GM23248 (cell line): ENCODE measurements around the gene ADCY5. TPM values are rescaled to one million over a fixed set of nuclear protein-coding genes. Genes with fewer than 3 reads are reported as not detected.

Source experiments
- DNase-seq: peaks from one replicate; pipeline ENCODE4 v3.0.0-alpha.2; 2015
- H2AFZ ChIP-seq: fragments of 200-600 bp; sonication (generic); 2 replicates; pipeline ENCODE4 v1.6.1; 2016; ENCODE audit warnings: antibody characterized with exemption
- H3F3A ChIP-seq: fragments of 200-600 bp; sonication (generic); 2 replicates; pipeline ENCODE4 v1.6.1; 2016; ENCODE audit warnings: mild to moderate bottlenecking, antibody characterized with exemption, mixed run types; ENCODE audit not compliant: insufficient read depth
- H3K27ac ChIP-seq: fragments of 200-600 bp; sonication (generic); 2 replicates; pipeline ENCODE4 v1.5.1; 2016; ENCODE audit warnings: mild to moderate bottlenecking
- H3K27me3 ChIP-seq: fragments of 200-600 bp; sonication (generic); replicated peaks from 2 replicates; pipeline ENCODE4 v1.6.1; 2016; ENCODE audit warnings: mild to moderate bottlenecking; ENCODE audit not compliant: insufficient read depth
- H3K36me3 ChIP-seq: fragments of 200-600 bp; sonication (generic); 2 replicates; pipeline ENCODE4 v1.6.1; 2016; ENCODE audit warnings: low read depth, mild to moderate bottlenecking
- H3K4me1 ChIP-seq: fragments of 200-600 bp; sonication (generic); 2 replicates; pipeline ENCODE4 v1.6.1; 2016; ENCODE audit warnings: mild to moderate bottlenecking; ENCODE audit not compliant: insufficient read depth
- H3K4me2 ChIP-seq: fragments of 200-600 bp; sonication (generic); one replicate; pipeline ENCODE4 v1.6.1; 2016; ENCODE audit warnings: mild to moderate bottlenecking; ENCODE audit not compliant: unreplicated experiment
- H3K4me3 ChIP-seq: fragments of 200-600 bp; sonication (generic); 2 replicates; pipeline ENCODE4 v1.5.1; 2016; ENCODE audit warnings: mild to moderate bottlenecking
- H3K79me2 ChIP-seq: fragments of 200-600 bp; sonication (generic); 2 replicates; pipeline ENCODE4 v1.6.1; 2016; ENCODE audit warnings: mild to moderate bottlenecking; ENCODE audit not compliant: insufficient read depth
- H3K9ac ChIP-seq: fragments of 200-600 bp; sonication (generic); 2 replicates; pipeline ENCODE4 v1.6.1; 2016; ENCODE audit warnings: mild to moderate bottlenecking
- H3K9me2 ChIP-seq: fragments of 200-600 bp; sonication (generic); 2 replicates; pipeline ENCODE4 v1.6.1; 2016; ENCODE audit warnings: mixed run types, mild to moderate bottlenecking, moderate library complexity; ENCODE audit not compliant: insufficient read depth
- H3K9me3 ChIP-seq: fragments of 200-600 bp; sonication (generic); one replicate; pipeline ENCODE4 v1.6.1; 2017; ENCODE audit warnings: low read depth
- H4K20me1 ChIP-seq: fragments of 200-600 bp; sonication (generic); 2 replicates; pipeline ENCODE4 v1.6.0; 2016; ENCODE audit not compliant: insufficient read depth
- EZH2 ChIP-seq: fragments of 200-600 bp; sonication (generic); IDR thresholded peaks from 2 replicates; pipeline ENCODE4 v1.6.1; 2018; ENCODE audit warnings: antibody characterized with exemption, mild to moderate bottlenecking; ENCODE audit not compliant: insufficient read depth, poor library complexity, severe bottlenecking
- EZH2phosphoT487 ChIP-seq: fragments of 200-600 bp; sonication (generic); IDR thresholded peaks from 2 replicates; pipeline ENCODE4 v1.6.1; 2018; ENCODE audit warnings: antibody characterized with exemption, moderate library complexity, mild to moderate bottlenecking, low read depth; ENCODE audit not compliant: insufficient read depth
- WGBS, 2 experiments: methylation state at CpG; one replicate each; pipeline ENCODE4 v1.1.6; 2015 to 2017; ENCODE audit warnings: low lambda C conversion rate in 2 of 2, low coverage in 1 of 2; ENCODE audit errors: missing lambda C conversion rate in 2 of 2; 5-methylcytosine and 5-hydroxymethylcytosine counted together
- in situ Hi-C: fragments of 300-500 bp; cut with MboI; formaldehyde crosslinking; loops from 2 replicates; pipeline ENCODE4 v1.15.0; 2020
- polyA plus RNA-seq: library from polyadenylated mRNA; unstranded; fragments of >200 nt; fragmentation: Nextera tagmentation; extraction: Ambion mirVana; gene quantifications from 2 replicates; pipeline ENCODE4 v1.2.1, GENCODE V29; 2016
- total RNA-seq: library from RNA; depleted of rRNA; stranded (reverse); fragments of >200 nt; shearing (Covaris generic); gene quantifications from 2 replicates; pipeline ENCODE4 v1.2.3, GENCODE V29; 2014

The ADCY5 gene
- total and polyA plus RNA-seq, 2 experiments from 2014 or later = 0.09 to 1.2 TPM

- H3F3A ChIP-seq = no peaks in the 10 kb centered on the region
- H3K9me3 ChIP-seq = no peaks in the 10 kb centered on the region
- no peaks in the 10 kb centered on the region for H3K36me3 ChIP-seq
- H3K9ac ChIP-seq = no peak overlapping the region
- no peak for DNase-seq
- H2AFZ ChIP-seq = no peak overlapping the region
- in situ Hi-C loops = no loop called here
- no peak overlapping the region for H3K4me3 ChIP-seq
- 65 to 71% methylated on average over 5 of the region's 5 CpGs for WGBS, 2 experiments
- H4K20me1 ChIP-seq = no peaks in the 10 kb centered on the region
- no peaks in the 10 kb centered on the region for H3K9me2 ChIP-seq
- no peaks in the 10 kb centered on the region for H3K79me2 ChIP-seq
- TF ChIP-seq EZH2phosphoT487 = no peak
- TF ChIP-seq EZH2 = no peak
- peaks cover 26% of the 10 kb centered on the region for H3K27me3 ChIP-seq
- H3K27ac ChIP-seq = no peak overlapping the region
- H3K4me2 ChIP-seq = no peak overlapping the region
- no peaks in the 10 kb centered on the region for H3K4me1 ChIP-seq
These were observed 54.4 kb downstream of the ADCY5 start for GRCh38 chr3:123394391-123395020.

GRCh38 chr3:123392871-123393620 lies 55.8 kb downstream of the ADCY5 start:
- H3K27me3 ChIP-seq = peaks cover 12% of the 10 kb centered on the region; the same call in 1 of the 2 replicates
- no peak overlapping the region for H3K9ac ChIP-seq
- 40 to 46% methylated on average over 4 of the region's 4 CpGs for WGBS, 2 experiments
- H4K20me1 ChIP-seq = no peaks in the 10 kb centered on the region
- H3K79me2 ChIP-seq = no peaks in the 10 kb centered on the region
- in situ Hi-C loops = no loop called here
- no peaks in the 10 kb centered on the region for H3K36me3 ChIP-seq
- no peak for DNase-seq
- no peak overlapping the region for H3K27ac ChIP-seq
- H3K9me3 ChIP-seq = no peaks in the 10 kb centered on the region
- no peaks in the 10 kb centered on the region for H3K9me2 ChIP-seq
- H2AFZ ChIP-seq = no peak overlapping the region
- no peak overlapping the region for H3K4me3 ChIP-seq
- no peak overlapping the region for H3K4me2 ChIP-seq
- no peaks in the 10 kb centered on the region for H3K4me1 ChIP-seq
- no peaks in the 10 kb centered on the region for H3F3A ChIP-seq
- TF ChIP-seq EZH2 (no peak), EZH2phosphoT487 (no peak)

- H2AFZ ChIP-seq = no peak overlapping the region
These were observed 56.5 kb downstream of the ADCY5 start for GRCh38 chr3:123392368-123392767.

GRCh38 chr3:123390865-123391600 lies 57.9 kb downstream of the ADCY5 start:
- no peaks in the 10 kb centered on the region for H3K9me3 ChIP-seq
- no peak overlapping the region for H3K4me3 ChIP-seq
- H3K9me2 ChIP-seq = no peaks in the 10 kb centered on the region
- DNase-seq = peak; percentile 22
- no peak overlapping the region for H3K4me2 ChIP-seq
- no peak overlapping the region for H3K27ac ChIP-seq
- no peak overlapping the region for H3K9ac ChIP-seq
- in situ Hi-C loops = no loop called here
- no peaks in the 10 kb centered on the region for H3K4me1 ChIP-seq
- H3K27me3 ChIP-seq = no peaks in the 10 kb centered on the region; the same call in 1 of the 2 replicates
- no peaks in the 10 kb centered on the region for H3K79me2 ChIP-seq
- TF ChIP-seq EZH2 (no peak), EZH2phosphoT487 (no peak)
- H2AFZ ChIP-seq = no peak overlapping the region
- no peaks in the 10 kb centered on the region for H3K36me3 ChIP-seq
- 43 to 51% methylated on average over 10 of the region's 10 CpGs for WGBS, 2 experiments
- no peaks in the 10 kb centered on the region for H3F3A ChIP-seq
- no peaks in the 10 kb centered on the region; the same call in 1 of the 2 replicates for H4K20me1 ChIP-seq

More at GRCh38 chr3:123392368-123392767, 56.5 kb downstream of the ADCY5 start:
- H3F3A ChIP-seq = no peaks in the 10 kb centered on the region
- no peaks in the 10 kb centered on the region for H4K20me1 ChIP-seq
- peaks cover 5% of the 10 kb centered on the region; the same call in 1 of the 2 replicates for H3K27me3 ChIP-seq
- no peak for TF ChIP-seq EZH2
- TF ChIP-seq EZH2phosphoT487 = no peak
- no peaks in the 10 kb centered on the region for H3K9me3 ChIP-seq
- no peak overlapping the region for H3K9ac ChIP-seq
- DNase-seq = no peak
- 87 to 92% methylated on average over 5 of the region's 5 CpGs for WGBS, 2 experiments
- H3K36me3 ChIP-seq = no peaks in the 10 kb centered on the region
- no peak overlapping the region for H3K4me3 ChIP-seq
- H3K4me2 ChIP-seq = no peak overlapping the region
- no peaks in the 10 kb centered on the region for H3K9me2 ChIP-seq
- H3K27ac ChIP-seq = no peak overlapping the region
- in situ Hi-C loops = no loop called here
- H3K79me2 ChIP-seq = no peaks in the 10 kb centered on the region
- H3K4me1 ChIP-seq = no peaks in the 10 kb centered on the region
